Ureter (tissue), 1 donor: ENCODE data around the gene SCG2. TPM values are rescaled to one million over a fixed set of nuclear protein-coding genes. Genes with fewer than 3 reads are reported as not detected.

Experiments
- DNase-seq: peaks from one replicate; pipeline ENCODE4 v3.0.0-alpha.2; 2020; ENCODE audit warnings: low spot score
- total RNA-seq: library from RNA; stranded (reverse); gene quantifications from one replicate; pipeline ENCODE4 v1.2.4, GENCODE V29; 2023
- donor health status: DM: yes; HTN: yes; CAD: no.

SCG2 gene
- total RNA-seq, 1 donor from 2014 or later: 0.39 TPM

GRCh38 chr2:223570784-223571183 lies 31.4 kb downstream of the SCG2 start:
- DNase-seq: no peak

GRCh38 chr2:223566396-223566795 lies 35.8 kb downstream of the SCG2 start:
- DNase-seq: no peak

GRCh38 chr2:223563462-223563861 lies 38.7 kb downstream of the SCG2 start:
- no peak for DNase-seq

GRCh38 chr2:223562078-223562477 lies 40.1 kb downstream of the SCG2 start:
- DNase-seq: no peak

GRCh38 chr2:223560749-223561435 lies 41.3 kb downstream of the SCG2 start:
- no peak for DNase-seq

- DNase-seq: no peak
Observed at GRCh38 chr2:223558970-223559369, 43.2 kb downstream of the SCG2 start.

GRCh38 chr2:223554923-223555322 lies 47.2 kb downstream of the SCG2 start:
- no peak for DNase-seq

- DNase-seq: no peak
Observed at GRCh38 chr2:223549215-223549614, 52.9 kb downstream of the SCG2 start.

- DNase-seq: no peak
Observed at GRCh38 chr2:223548194-223548593, 54.0 kb downstream of the SCG2 start.

Other genes starting within 250 kb of the SCG2 start
- gene AP1S3, start 235.2 kb upstream of the SCG2 start, total RNA-seq: 52.7 TPM